Hepatocyte (in vitro differentiated cells): ENCODE data around the gene KRI1.

Experiments
- EZH2 ChIP-seq: fragments of 200-600 bp; sonication (generic); IDR thresholded peaks from 2 replicates; pipeline ENCODE4 v1.6.1; 2016; ENCODE audit warnings: antibody characterized with exemption, mild to moderate bottlenecking, borderline replicate concordance
- TF ChIP-seq, protein P1 (sequence below): fragments of 200-600 bp; sonication (generic); IDR thresholded peaks from 2 replicates; pipeline ENCODE4 v1.5.1; 2016; ENCODE audit warnings: antibody characterized with exemption, mild to moderate bottlenecking; ENCODE audit not compliant: poor library complexity

DNA sequence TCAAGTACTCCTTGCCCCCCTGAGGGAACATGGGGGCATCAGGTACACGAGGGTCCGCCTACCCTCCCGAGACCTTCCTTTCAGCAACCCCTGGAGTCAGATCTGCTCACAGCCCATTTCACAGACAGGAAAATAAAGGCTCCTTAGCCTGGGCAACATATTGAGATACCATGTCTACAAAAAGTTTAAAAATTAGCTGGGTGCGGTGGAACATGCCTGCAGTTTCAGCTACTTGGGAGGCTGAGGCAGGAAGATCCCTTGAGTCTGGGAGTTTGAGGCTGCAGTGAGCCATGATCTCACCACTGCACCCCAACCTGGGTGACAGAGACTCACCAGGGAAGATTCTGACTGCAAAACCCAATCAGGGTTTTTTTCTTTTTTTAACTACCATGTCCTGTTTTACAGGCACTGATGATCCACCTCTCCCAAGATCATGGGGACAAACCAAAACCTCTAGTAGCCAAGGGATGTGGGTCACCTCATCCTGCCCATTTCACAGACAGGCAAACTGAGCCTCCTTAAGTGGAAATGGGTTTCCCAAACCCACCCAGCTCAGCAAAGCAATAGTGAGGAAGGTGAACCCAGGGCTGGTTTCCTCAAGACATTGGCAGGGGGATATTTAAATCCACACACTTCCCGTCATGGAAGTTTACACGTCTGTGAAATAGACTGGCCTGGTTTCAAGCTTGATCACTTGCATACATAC, 9.4 kb upstream of the KRI1 start:
- TF ChIP-seq EZH2 = no peak
- TF ChIP-seq, protein P1, sequence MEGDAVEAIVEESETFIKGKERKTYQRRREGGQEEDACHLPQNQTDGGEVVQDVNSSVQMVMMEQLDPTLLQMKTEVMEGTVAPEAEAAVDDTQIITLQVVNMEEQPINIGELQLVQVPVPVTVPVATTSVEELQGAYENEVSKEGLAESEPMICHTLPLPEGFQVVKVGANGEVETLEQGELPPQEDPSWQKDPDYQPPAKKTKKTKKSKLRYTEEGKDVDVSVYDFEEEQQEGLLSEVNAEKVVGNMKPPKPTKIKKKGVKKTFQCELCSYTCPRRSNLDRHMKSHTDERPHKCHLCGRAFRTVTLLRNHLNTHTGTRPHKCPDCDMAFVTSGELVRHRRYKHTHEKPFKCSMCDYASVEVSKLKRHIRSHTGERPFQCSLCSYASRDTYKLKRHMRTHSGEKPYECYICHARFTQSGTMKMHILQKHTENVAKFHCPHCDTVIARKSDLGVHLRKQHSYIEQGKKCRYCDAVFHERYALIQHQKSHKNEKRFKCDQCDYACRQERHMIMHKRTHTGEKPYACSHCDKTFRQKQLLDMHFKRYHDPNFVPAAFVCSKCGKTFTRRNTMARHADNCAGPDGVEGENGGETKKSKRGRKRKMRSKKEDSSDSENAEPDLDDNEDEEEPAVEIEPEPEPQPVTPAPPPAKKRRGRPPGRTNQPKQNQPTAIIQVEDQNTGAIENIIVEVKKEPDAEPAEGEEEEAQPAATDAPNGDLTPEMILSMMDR = no peak
